Central memory CD8-positive, alpha-beta T cell (primary cell): ENCODE measurements around the gene PYCARD.

Experiments
- ATAC-seq: fragments of 150-1000 bp; cut with Tn5 transposase; replicated peaks from 2 replicates; pipeline ENCODE4 v1.10.0; 2022; ENCODE audit warnings: mild to moderate bottlenecking, moderate FRiP score, moderate number of reproducible peaks; ENCODE audit not compliant: poor library complexity, severe bottlenecking; ENCODE audit errors: extremely low read depth
- DNase-seq, 2 donors: peaks; one replicate each; pipeline ENCODE4 v3.0.0; 2021; ENCODE audit warnings: low spot score in 2 of 2
- H3K27ac Mint-ChIP-seq: one replicate; pipeline ENCODE4 v1.8.0; 2022; ENCODE audit warnings: low read depth, mild to moderate bottlenecking, moderate library complexity, mixed read lengths
- H3K27me3 Mint-ChIP-seq: one replicate; pipeline ENCODE4 v1.8.0; 2022; ENCODE audit warnings: mixed read lengths
- H3K36me3 Mint-ChIP-seq: one replicate; pipeline ENCODE4 v1.8.0; 2022; ENCODE audit warnings: mild to moderate bottlenecking, moderate library complexity, mixed read lengths; ENCODE audit not compliant: insufficient read depth
- H3K4me1 Mint-ChIP-seq: one replicate; pipeline ENCODE4 v1.8.0; 2022; ENCODE audit warnings: mixed read lengths
- H3K4me3 Mint-ChIP-seq: one replicate; pipeline ENCODE4 v1.8.0; 2022; ENCODE audit warnings: mild to moderate bottlenecking, moderate library complexity, mixed read lengths
- H3K9me3 Mint-ChIP-seq: one replicate; pipeline ENCODE4 v1.8.0; 2022; ENCODE audit warnings: mixed read lengths

PYCARD gene

DNA sequence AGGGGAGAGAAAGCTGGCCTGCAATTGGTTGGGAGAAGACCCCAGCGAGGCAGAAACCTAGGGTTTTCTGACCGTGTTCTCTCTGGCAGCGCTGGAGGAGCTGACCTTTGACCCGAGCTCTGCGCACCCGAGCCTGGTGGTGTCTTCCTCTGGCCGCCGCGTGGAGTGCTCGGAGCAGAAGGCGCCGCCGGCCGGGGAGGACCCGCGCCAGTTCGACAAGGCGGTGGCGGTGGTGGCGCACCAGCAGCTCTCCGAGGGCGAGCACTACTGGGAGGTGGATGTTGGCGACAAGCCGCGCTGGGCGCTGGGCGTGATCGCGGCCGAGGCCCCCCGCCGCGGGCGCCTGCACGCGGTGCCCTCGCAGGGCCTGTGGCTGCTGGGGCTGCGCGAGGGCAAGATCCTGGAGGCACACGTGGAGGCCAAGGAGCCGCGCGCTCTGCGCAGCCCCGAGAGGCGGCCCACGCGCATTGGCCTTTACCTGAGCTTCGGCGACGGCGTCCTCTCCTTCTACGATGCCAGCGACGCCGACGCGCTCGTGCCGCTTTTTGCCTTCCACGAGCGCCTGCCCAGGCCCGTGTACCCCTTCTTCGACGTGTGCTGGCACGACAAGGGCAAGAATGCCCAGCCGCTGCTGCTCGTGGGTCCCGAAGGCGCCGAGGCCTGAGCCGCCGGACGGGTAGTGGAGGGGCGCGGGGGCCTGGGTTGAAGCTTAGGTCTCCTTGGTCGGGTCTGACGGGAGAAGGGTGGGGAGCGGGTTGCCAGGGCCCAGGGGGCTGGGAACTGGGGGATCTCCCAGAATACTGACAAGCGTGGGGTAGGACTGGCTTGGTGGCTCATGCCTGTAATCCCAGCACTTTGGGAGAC is 21.8 kb upstream of the PYCARD start:
- no peak for DNase-seq
- H3K9me3 Mint-ChIP-seq = no peaks in the 10 kb centered on the region
- H3K27ac Mint-ChIP-seq = no peak overlapping the region
- ATAC-seq = no peak
- no peaks in the 10 kb centered on the region for H3K36me3 Mint-ChIP-seq
- H3K4me1 Mint-ChIP-seq = peaks cover 6% of the 10 kb centered on the region
- no peak overlapping the region for H3K4me3 Mint-ChIP-seq
- H3K27me3 Mint-ChIP-seq = peaks cover 20% of the 10 kb centered on the region

GRCh38 chr16:31223044-31223443 is 20.5 kb upstream of the PYCARD start:
- H3K4me3 Mint-ChIP-seq = no peak overlapping the region
- H3K9me3 Mint-ChIP-seq = no peaks in the 10 kb centered on the region
- DNase-seq (no peak), ATAC-seq (no peak)
- H3K27ac Mint-ChIP-seq = no peak overlapping the region
- H3K4me1 Mint-ChIP-seq = peaks cover 6% of the 10 kb centered on the region
- H3K27me3 Mint-ChIP-seq = peaks cover 32% of the 10 kb centered on the region
- no peaks in the 10 kb centered on the region for H3K36me3 Mint-ChIP-seq

DNA sequence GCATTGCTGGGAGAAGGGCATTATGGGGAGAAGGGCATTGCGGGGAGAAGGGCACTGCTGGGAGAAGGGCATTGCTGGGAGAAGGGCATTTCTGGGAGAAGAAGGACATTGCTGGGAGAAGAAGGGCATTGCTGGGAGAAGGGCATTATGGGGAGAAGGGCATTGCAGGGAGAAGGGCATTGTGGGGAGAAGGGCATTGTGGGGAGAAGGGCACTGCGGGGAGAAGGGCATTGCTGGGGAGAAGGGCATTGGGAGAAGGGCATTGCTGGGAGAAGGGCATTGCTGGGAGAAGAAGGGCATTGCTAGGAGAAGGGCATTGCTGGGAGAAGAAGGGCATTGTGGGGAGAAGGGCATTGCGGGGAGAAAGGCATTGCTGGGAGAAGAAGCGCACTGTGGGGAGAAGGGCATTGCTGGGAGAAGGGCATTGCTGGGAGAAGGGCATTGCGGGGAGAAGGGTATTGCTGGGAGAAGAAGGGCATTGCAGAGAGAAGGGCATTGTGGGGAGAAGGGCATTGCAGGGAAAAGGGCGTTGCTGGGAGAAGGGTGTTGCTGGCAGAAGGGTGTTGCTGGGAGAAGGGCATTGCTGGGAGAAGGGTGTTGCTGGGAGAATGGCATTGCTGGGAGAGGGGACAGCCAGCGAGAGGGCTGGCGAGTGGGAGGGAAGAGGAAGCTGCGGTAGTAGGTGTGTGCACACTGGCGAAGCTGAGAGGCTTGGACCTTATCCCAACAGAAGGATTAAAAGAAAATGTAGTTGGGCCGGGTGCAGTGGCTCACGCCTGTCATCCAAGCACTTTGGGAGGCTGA is 19.0 kb upstream of the PYCARD start:
- ATAC-seq (no peak), DNase-seq (no peak)
- no peak overlapping the region for H3K27ac Mint-ChIP-seq
- H3K27me3 Mint-ChIP-seq = peaks cover 44% of the 10 kb centered on the region
- H3K4me1 Mint-ChIP-seq = peaks cover 11% of the 10 kb centered on the region
- no peak overlapping the region for H3K4me3 Mint-ChIP-seq
- H3K36me3 Mint-ChIP-seq = no peaks in the 10 kb centered on the region
- H3K9me3 Mint-ChIP-seq = no peaks in the 10 kb centered on the region

DNA sequence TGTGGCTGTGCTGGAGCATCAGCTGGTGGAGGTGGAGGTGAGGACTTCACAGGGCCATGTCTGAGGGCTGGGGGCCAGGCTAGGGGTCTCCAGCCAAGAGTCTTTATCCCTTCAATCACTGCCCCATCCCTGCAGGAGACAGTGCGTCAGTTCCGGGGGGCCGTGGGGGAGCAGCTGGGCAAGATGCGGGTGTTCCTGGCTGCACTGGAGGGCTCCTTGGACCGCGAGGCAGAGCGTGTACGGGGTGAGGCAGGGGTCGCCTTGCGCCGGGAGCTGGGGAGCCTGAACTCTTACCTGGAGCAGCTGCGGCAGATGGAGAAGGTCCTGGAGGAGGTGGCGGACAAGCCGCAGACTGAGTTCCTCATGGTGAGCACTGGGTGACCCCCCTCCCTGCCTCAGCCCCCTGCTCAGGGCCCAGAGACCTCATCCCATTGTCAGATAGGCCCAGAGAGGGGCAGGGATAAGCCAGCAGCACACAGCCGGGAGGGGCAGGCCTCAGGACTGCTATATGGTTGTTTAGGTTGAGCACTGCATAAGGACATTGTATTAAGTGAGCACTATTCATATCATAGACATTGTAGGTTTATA is 16.7 kb upstream of the PYCARD start:
- DNase-seq (no peak), ATAC-seq (no peak)
- Mint-ChIP-seq H3K4me1 (peaks cover 23% of the 10 kb centered on the region), H3K36me3 (no peaks in the 10 kb centered on the region), H3K9me3 (no peaks in the 10 kb centered on the region), H3K27ac (no peak overlapping the region), H3K27me3 (peaks cover 59% of the 10 kb centered on the region), H3K4me3 (no peak overlapping the region)

GRCh38 chr16:31217136-31217530 is 14.6 kb upstream of the PYCARD start:
- Mint-ChIP-seq H3K27me3 (peaks cover 75% of the 10 kb centered on the region), H3K4me1 (peaks cover 23% of the 10 kb centered on the region), H3K4me3 (peak overlapping the region; percentile 61), H3K9me3 (no peaks in the 10 kb centered on the region), H3K27ac (no peak overlapping the region), H3K36me3 (no peaks in the 10 kb centered on the region)
- no peak for DNase-seq
- no peak for ATAC-seq

DNA sequence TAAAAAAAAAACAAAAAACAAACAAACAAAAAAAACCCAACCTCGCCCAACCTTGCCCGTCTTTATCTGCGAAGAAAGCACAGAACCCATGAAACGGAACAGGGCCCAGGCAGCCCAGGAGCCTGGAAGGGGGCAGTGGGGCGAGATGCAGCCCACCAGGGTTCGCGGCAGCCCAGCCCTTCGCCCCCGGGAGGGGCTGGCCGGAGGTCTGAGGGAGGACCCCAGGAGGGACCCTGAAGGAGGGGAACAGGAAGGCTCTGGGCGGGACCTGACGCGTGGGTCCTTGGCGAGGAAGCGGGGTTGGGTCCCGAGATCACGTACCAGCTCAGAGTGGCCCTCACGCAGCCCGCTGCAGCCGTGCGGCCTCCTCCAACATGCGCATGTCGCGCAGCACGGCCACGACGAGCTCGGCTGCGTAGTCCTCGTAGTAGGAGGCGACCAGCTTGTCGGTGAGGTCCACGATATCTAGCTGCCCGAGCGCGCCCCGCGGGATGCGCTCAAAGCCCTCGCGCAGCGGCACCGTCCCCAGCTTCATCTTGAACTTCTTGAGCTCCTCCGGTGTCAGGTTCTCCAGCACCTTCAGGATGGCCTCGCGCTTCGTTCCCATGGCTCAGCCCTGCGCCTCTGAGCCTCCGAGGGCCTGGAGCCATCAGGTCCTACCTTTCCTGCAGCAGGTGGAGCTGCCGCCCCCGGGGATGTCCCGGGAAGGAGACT is 14.0 kb upstream of the PYCARD start, which contains the start of gene PYDC1:
PYDC1 (minus strand) TSS at position 714 of the 714 bp plus-strand sequence; CDS start at position 607, 107 bp downstream.
- H3K36me3 Mint-ChIP-seq = no peaks in the 10 kb centered on the region
- H3K9me3 Mint-ChIP-seq = no peaks in the 10 kb centered on the region
- peaks cover 70% of the 10 kb centered on the region for H3K27me3 Mint-ChIP-seq
- no peak within 1 kb of the TSS for H3K27ac Mint-ChIP-seq
- peak within 1 kb of the TSS; percentile 61 for H3K4me3 Mint-ChIP-seq
- DNase-seq (no peak), ATAC-seq (peak; percentile 21)
- peaks cover 24% of the 10 kb centered on the region for H3K4me1 Mint-ChIP-seq

DNA sequence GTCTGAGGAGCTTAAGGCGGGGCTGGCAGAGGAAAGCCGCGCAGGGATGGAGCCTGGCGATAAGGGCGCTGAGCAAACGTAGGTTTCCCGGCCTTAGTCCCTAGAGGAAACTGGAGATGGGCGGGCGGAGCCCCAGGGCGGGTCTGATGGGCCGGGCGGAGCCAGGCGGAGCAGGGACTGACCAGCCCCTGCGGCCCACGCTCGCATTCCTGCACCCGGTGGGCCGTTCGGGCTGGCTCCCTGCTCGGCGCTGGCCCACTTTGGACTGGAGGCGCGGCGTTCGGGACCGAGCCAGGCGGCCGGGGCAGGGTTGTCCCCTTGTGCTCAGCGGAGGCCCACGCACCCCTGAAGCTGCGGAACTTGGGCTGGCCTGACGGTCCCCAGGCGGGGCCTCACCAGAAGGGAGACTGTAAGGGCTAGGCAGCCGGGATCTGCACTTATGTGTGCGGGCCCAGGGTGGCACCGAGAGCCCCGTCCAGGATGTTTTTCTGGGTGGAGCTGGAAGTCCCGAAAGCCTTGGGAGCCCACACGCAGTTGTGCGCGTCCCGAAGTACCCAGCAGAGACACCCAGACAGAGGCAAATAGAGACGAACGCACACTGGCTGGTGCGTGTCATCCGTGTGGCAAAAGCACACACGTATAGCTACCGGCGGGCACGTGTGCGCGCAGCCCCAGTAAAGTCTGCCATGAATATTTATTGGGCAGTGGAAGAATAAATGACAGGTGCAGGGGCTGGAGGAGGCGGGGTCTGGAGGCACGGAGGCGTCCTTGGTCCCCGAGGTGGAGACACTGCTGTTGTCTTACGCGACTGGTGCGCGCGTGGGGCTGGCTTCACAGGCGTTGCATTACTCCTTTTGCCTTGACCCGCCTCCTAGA is 13.0 kb upstream of the PYCARD start:
- peak overlapping the region; percentile 61 for H3K4me3 Mint-ChIP-seq
- H3K27ac Mint-ChIP-seq = no peak overlapping the region
- peaks cover 60% of the 10 kb centered on the region for H3K27me3 Mint-ChIP-seq
- H3K4me1 Mint-ChIP-seq = peaks cover 23% of the 10 kb centered on the region
- H3K36me3 Mint-ChIP-seq = no peaks in the 10 kb centered on the region
- H3K9me3 Mint-ChIP-seq = no peaks in the 10 kb centered on the region
- peak; percentile 50 for ATAC-seq
- DNase-seq = no peak

DNA sequence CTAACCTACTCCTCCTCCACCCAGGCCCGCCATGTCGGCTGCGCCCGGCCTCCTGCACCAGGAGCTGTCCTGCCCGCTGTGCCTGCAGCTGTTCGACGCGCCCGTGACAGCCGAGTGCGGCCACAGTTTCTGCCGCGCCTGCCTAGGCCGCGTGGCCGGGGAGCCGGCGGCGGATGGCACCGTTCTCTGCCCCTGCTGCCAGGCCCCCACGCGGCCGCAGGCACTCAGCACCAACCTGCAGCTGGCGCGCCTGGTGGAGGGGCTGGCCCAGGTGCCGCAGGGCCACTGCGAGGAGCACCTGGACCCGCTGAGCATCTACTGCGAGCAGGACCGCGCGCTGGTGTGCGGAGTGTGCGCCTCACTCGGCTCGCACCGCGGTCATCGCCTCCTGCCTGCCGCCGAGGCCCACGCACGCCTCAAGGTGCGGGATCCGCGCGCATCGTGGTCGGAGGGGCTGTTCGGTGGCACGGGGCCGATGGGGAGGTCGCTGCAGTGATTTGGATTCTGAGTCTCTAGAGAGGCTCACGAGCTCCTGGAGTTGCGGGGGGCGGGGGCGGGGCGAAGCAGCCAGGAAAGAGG is 12.2 kb upstream of the PYCARD start:
- no peak for ATAC-seq

DNA sequence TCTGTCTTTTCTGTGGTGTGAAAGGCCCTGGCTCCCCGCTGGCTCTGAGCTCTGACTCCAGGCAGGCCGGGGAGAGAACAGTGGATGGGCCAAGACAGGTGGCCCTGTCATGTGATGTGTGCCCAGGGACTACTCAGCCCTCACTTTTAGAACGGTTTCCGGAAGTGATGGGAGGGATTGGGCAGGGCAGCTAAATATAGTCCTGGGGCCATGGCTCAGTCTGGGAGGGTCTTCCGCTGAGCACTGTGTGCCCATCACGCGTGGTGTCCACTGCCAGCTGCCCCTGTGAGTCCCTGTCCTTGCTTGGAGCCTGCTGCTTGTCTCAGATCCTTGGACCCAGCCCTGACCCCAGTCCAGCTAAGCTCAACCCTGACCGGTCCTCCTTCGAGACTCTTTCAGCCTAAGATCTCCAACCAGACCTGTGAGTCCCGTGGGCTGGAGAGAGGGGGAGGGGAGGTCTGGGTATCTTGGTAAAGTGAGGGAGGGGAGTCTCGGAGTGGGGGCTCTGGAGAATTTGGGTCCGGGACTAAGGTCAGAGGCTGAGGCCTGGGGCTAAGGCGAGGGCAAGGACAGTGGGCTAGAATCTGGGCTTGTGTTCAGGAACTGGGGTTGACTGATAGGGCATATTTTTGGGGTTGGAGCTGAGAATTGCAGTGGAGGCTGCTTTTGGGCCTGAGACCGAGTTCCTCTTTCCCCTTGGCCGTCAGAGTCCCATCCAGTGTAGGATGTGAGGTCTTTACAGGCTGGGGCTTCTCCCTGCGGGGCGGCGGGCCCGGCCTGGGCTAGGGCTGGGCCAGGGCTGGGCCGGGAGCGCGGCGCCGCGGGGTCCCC is 11.5 kb upstream of the PYCARD start, which contains the start of gene TRIM72:
TRIM72 (plus strand) TSS at position 243 of the 831 bp plus-strand sequence. CDS start 620 bp downstream, outside the sequence.
- Mint-ChIP-seq H3K9me3 (no peaks in the 10 kb centered on the region), H3K4me3 (peak within 1 kb of the TSS; percentile 61)
- no peak for ATAC-seq

More for the DNA sequence above, 12.2 kb upstream of the PYCARD start:
- Mint-ChIP-seq H3K9me3 (no peaks in the 10 kb centered on the region), H3K4me3 (peak overlapping the region; percentile 61), H3K27me3 (peaks cover 57% of the 10 kb centered on the region), H3K27ac (no peak overlapping the region), H3K4me1 (peaks cover 23% of the 10 kb centered on the region), H3K36me3 (no peaks in the 10 kb centered on the region)
- no peak for DNase-seq

DNA sequence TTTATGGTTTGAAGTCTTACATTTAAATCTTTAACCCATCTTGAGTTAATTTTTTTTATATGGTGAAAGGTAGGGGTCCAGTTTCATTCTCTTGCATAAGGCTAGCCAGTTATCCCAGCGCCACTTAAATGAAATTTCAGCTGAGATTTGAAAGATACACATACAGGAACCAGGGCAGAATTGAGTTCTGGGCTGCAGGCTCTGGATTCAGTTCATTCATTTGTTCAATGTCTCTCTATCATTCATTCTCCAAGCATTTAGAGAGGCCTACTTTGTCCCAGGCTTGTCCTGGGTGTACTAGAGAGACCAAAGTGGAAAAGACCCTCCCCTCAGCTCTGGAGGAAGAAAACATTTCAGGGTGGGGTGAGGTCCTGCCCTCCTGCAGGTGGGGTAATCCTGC is 10.8 kb upstream of the PYCARD start:
- H3K36me3 Mint-ChIP-seq = peaks cover 1% of the 10 kb centered on the region
- no peak for DNase-seq
- no peak overlapping the region for H3K27ac Mint-ChIP-seq
- no peaks in the 10 kb centered on the region for H3K9me3 Mint-ChIP-seq
- no peak for ATAC-seq
- H3K4me3 Mint-ChIP-seq = no peak overlapping the region
- peaks cover 23% of the 10 kb centered on the region for H3K4me1 Mint-ChIP-seq
- peaks cover 45% of the 10 kb centered on the region for H3K27me3 Mint-ChIP-seq

More for the DNA sequence above, 11.5 kb upstream of the PYCARD start, which contains the start of gene TRIM72:
- H3K27ac Mint-ChIP-seq = no peak within 1 kb of the TSS
- no peak for DNase-seq
- no peaks in the 10 kb centered on the region for H3K36me3 Mint-ChIP-seq
- peaks cover 53% of the 10 kb centered on the region for H3K27me3 Mint-ChIP-seq
- H3K4me1 Mint-ChIP-seq = peaks cover 23% of the 10 kb centered on the region
